T follicular helper cell (primary cell): Measurements from ENCODE around the gene PCDHGB3.
"Not testable (repeated sequence)": the region's sequence is repeated elsewhere in the genome, so short reads cannot be mapped to it uniquely, and the experiment has no call there.

ENCODE experiments used
- DNase-seq: peaks from one replicate; pipeline ENCODE4 v3.0.0-alpha.2; 2020; ENCODE audit warnings: low read depth

Gene PCDHGB3

DNA sequence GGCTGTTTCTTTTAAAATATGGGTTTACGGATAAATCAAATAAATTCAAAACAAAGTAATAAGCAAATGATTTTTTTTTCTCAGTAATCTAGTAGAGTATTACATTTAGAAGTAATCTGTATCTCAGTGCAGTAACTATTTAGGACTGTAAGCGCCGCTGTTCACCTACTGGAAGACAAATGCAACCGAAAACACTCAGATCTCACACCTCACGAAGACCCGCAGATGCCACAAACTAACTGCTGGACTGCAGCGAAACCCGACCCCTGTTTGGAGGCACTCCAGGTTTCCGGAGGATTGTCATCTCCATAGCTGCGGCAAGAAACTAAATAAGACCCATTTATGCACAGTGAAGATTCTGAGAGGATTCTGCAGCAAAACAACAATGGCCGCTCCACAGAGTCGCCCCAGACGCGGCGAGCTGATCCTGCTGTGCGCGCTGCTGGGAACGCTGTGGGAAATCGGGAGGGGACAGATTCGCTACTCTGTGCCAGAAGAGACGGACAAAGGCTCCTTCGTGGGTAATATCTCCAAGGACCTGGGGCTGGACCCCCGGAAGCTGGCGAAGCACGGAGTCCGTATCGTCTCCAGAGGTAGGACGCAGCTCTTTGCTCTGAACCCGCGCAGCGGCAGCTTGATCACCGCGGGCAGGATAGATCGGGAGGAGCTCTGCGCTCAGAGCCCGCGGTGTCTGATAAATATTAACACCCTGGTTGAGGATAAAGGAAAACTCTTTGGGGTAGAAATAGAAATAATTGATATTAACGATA is 22.6 kb downstream of the PCDHGB3 start, which contains the start of gene PCDHGA8:
TSS of gene PCDHGA8 (plus strand) at position 205 of the 770 bp plus-strand sequence. CDS start at position 386, 181 bp downstream.
- no peak for DNase-seq

DNA sequence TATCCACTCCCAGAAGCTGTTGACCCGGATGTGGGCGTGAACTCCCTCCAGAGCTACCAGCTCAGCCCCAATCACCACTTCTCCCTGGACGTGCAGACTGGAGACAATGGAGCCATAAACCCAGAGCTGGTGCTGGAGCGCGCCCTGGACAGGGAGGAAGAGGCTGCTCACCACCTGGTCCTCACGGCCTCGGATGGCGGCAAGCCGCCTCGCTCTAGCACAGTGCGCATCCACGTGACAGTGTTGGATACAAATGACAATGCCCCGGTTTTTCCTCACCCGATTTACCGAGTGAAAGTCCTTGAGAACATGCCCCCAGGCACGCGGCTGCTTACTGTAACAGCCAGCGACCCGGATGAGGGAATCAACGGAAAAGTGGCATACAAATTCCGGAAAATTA is 23.2 kb downstream of the PCDHGB3 start:
- DNase-seq: no peak

DNA sequence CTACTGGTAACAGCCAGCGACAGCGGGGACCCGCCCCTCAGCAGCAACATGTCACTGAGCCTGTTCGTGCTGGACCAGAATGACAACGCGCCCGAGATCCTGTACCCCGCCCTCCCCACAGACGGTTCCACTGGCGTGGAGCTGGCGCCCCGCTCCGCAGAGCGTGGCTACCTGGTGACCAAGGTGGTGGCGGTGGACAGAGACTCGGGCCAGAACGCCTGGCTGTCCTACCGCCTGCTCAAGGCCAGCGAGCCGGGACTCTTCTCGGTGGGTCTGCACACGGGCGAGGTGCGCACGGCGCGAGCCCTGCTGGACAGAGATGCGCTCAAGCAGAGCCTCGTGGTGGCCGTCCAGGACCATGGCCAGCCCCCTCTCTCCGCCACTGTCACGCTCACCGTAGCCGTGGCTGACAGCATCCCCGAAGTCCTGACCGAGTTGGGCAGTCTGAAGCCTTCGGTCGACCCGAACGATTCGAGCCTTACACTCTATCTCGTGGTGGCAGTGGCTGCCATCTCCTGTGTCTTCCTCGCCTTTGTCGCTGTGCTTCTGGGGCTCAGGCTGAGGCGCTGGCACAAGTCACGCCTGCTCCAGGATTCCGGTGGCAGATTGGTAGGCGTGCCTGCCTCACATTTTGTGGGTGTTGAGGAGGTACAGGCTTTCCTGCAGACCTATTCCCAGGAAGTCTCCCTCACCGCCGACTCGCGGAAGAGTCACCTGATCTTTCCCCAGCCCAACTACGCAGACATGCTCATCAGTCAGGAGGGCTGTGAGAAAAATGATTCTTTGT is 24.6 kb downstream of the PCDHGB3 start:
- DNase-seq: not testable (repeated sequence)

DNA sequence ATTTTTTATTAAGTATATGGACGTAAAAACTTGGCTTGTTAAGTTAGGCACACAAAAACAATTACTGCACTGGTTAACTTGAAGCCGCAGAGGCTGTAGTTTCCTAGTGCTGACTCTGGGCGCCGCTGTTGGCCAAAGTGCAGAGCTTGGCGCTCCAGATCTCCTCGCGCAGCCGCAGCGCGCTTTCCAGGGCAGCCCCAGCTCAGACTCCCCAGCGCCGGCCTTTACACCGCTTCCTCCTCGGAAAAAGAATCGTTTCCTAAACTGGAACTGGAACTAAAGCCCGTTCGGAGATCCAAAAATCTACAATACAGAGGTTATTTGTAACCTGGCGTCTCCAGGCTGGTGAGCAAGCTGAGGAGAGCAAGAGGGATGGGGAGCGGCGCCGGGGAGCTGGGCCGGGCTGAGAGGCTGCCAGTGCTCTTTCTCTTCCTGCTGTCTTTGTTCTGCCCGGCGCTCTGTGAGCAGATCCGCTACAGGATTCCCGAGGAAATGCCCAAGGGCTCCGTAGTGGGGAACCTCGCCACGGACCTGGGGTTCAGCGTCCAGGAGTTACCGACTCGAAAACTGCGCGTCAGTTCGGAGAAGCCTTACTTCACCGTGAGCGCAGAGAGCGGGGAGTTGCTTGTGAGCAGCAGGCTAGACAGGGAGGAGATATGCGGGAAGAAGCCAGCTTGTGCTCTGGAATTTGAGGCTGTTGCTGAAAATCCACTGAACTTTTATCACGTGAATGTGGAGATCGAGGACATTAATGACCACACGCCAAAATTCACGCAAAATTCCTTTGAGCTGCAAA is 27.9 kb downstream of the PCDHGB3 start, which contains the start of gene PCDHGB5:
TSS of gene PCDHGB5 (plus strand) at position 192 of the 796 bp plus-strand sequence. CDS start at position 373, 181 bp downstream.
- DNase-seq: peak; percentile 24

DNA sequence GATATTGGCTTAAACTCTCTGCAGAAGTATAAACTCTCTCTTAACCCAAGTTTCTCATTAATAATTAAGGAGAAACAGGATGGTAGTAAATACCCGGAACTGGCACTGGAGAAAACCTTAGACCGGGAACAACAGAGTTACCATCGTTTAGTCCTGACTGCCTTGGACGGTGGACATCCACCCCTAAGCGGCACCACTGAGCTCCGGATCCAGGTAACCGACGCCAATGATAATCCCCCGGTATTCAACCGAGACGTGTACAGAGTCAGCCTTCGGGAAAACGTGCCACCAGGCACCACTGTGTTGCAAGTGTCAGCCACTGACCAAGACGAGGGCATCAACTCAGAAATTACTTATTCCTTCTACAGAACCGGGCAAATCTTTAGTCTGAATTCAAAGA is 28.6 kb downstream of the PCDHGB3 start:
- DNase-seq: no peak

DNA sequence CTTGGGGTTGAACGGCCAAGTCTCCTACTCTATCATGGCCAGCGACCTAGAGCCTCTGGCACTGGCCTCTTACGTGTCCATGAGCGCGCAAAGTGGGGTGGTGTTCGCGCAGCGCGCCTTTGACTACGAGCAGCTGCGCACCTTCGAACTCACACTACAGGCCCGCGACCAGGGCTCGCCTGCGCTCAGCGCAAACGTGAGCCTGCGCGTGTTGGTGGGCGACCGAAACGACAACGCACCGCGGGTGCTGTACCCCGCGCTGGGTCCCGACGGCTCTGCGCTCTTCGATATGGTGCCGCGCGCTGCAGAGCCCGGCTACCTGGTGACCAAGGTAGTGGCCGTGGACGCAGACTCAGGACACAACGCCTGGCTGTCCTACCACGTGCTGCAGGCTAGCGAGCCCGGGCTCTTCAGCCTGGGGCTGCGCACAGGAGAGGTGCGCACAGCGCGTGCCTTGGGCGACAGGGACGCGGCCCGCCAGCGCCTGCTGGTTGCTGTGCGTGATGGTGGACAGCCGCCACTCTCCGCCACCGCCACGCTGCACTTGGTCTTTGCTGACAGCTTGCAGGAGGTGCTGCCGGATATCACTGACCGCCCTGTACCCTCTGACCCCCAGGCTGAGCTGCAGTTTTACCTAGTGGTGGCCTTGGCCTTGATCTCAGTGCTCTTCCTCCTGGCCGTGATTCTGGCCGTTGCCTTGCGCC is 29.7 kb downstream of the PCDHGB3 start:
- DNase-seq: no peak

DNA sequence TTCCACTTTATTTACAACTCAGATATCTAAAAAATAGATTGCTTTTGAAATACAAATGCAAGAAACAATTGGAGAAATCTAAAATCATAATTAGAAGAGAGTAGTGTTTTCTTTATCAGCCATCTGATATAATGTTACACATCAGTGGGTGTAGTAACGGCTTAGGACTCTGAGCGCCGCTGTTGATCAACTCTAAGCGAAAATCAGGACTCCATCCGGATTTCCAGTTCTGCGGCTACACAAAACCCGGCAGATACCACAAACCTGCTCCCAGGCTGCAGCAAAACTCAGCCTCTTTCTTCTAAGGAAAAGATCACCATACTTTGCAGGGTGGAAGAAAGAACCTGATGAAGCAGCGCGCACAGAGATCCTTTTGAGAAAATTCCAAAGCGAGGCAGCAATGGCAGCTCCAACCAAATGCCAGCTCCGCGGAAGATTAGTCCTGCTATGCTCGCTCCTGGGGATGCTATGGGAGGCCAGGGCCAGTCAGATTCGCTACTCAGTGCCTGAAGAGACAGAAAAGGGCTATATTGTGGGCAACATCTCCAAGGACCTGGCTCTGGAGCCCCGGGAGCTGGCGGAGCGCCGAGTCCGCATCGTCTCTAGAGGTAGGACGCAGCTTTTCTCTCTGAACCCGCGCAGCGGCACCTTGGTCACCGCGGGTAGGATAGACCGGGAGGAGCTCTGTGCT is 32.7 kb downstream of the PCDHGB3 start, which contains the start of gene PCDHGA9:
TSS of gene PCDHGA9 (plus strand) at position 226 of the 691 bp plus-strand sequence. CDS start at position 401, 175 bp downstream.
- DNase-seq: no peak

DNA sequence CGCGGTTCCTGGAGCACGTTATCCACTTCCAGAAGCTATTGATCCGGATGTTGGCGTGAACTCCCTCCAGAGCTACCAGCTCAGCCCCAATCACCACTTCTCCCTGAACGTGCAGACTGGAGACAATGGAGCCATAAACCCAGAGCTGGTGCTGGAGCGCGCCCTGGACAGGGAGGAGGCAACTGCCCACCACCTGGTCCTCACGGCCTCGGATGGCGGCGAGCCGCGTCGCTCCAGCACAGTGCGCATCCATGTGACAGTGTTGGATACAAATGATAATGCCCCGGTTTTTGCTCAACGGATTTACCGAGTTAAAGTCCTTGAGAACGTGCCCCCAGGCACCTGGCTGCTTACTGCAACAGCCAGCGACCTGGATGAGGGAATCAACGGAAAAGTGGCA is 33.3 kb downstream of the PCDHGB3 start:
- DNase-seq: no peak

DNA sequence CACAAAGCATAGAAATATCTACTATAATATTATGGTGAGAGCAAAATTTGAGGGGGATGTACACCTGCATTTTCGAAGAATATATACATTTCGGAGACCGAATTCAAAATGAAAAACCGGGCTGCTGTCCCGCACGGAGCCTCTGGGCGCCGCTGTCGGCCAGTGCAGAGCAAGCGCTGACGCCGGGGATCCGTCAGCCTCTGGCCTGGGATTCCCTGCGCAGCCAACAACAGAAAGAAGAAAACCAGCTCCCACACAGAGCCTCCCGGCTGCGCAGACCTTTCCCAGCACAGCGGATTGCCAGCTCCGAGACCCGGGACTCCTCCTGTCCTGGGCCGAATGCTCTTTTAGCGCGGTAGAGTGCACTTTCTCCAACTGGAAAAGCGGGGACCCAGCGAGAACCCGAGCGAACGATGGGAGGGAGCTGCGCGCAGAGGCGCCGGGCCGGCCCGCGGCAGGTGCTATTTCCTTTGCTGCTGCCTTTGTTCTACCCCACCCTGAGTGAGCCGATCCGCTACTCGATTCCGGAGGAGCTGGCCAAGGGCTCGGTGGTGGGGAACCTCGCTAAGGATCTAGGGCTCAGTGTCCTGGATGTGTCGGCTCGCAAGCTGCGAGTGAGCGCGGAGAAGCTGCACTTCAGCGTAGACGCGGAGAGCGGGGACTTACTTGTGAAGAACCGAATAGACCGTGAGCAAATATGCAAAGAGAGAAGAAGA is 37.9 kb downstream of the PCDHGB3 start, which contains the start of gene PCDHGB6:
TSS of gene PCDHGB6 (plus strand) at position 232 of the 716 bp plus-strand sequence. CDS start at position 414, 182 bp downstream.
- not testable (repeated sequence) for DNase-seq

DNA sequence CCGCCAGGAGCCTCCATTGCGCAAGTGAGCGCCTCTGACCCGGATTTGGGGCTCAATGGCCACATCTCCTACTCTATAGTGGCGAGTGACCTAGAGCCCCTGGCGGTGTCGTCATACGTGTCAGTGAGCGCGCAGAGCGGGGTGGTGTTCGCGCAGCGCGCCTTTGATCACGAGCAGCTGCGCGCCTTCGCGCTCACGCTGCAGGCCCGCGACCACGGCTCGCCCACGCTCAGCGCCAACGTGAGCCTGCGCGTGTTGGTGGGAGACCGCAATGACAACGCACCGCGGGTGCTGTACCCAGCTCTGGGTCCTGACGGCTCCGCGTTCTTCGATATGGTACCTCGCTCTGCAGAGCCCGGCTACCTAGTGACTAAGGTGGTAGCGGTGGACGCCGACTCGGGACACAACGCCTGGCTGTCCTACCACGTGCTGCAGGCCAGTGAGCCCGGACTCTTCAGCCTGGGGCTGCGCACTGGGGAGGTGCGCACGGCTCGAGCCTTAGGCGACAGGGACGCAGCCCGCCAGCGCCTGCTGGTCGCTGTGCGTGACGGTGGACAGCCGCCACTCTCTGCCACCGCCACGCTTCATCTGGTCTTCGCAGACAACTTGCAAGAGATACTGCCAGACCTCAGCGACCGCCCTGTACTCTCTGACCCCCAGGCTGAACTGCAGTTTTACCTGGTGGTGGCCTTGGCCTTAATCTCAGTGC is 39.7 kb downstream of the PCDHGB3 start:
- no peak for DNase-seq

DNA sequence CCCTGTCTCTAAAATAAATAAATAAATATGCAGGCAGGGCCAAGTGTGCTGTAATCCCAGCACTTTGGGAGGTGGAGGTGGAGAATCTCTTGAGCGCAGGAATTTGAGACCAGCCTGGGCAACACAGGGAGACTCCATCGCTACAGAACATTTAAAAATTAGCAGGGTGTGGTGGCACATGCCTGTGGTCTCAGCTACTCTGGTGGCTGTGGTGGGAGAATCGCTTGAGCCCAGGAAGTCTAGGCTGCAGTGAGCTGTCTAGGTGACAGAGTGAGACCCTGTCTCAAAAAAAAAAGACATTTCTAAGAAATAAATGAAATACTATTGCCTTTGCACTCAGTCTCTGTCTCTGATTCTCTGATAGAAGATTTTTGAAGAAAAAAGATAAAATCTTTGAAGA is 41.5 kb downstream of the PCDHGB3 start:
- no peak for DNase-seq

DNA sequence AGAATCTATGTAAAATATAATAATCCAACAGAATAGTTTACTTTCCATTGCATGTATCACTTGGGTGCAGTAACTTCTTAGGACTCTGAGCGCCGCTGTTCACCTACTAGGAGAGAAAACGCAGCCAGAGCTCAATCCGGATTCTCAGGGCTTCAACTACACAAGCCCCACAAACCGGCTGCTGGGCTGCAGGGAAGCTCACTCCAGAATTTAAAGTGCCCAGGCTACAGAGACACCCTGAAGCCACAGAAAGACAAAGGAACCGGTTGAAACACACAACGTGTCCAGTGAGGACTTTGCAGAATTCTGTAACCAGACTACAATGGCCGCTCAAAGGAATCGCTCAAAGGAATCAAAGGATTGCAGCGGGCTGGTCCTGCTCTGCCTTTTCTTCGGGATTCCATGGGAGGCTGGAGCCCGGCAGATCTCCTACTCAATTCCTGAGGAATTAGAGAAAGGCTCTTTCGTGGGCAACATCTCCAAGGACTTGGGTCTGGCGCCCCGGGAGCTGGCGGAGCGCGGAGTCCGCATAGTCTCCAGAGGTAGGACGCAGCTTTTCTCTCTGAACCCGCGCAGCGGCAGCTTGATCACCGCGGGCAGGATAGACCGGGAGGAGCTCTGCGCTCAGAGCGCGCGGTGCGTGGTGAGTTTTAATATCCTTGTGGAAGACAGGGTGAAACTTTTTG is 43.0 kb downstream of the PCDHGB3 start, which contains the start of gene PCDHGA10:
TSS of gene PCDHGA10 (plus strand) at position 134 of the 686 bp plus-strand sequence. CDS start at position 323, 189 bp downstream.
- peak; percentile 45 for DNase-seq

DNA sequence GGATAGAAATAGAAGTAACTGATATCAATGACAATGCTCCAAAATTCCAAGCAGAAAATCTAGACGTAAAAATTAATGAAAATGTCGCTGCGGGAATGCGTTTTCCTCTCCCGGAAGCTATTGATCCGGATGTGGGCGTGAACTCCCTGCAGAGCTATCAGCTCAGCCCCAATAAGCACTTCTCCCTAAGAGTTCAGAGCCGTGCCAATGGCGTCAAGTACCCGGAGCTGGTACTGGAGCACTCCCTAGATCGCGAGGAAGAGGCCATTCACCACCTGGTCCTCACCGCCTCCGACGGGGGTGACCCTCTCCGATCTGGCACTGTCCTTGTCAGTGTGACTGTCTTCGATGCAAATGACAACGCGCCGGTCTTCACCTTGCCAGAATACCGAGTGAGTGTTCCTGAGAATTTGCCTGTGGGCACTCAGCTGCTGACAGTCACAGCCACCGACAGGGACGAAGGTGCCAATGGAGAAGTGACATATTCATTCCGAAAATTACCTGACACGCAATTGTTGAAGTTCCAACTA is 43.6 kb downstream of the PCDHGB3 start:
- DNase-seq: no peak

DNA sequence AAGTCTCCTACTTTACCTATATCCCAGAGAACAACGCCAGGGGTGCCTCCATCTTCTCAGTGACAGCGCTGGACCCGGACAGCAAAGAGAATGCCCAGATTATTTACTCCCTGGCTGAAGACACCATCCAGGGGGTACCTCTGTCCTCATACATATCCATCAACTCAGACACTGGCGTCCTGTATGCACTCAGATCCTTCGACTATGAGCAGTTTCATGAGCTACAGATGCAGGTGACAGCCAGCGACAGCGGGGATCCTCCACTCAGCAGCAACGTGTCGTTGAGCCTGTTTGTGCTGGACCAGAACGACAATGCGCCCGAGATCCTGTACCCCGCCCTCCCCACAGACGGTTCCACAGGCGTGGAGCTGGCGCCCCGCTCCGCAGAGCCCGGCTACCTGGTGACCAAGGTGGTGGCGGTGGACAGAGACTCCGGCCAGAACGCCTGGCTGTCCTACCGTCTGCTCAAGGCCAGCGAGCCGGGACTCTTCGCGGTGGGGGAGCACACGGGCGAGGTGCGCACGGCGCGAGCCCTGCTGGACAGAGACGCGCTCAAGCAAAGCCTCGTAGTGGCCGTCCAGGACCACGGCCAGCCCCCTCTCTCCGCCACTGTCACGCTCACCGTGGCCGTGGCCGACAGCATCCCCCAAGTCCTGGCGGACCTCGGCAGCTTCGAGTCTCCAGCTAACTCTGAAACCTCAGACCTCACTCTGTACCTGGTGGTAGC is 44.7 kb downstream of the PCDHGB3 start:
- DNase-seq: not testable (repeated sequence)

DNA sequence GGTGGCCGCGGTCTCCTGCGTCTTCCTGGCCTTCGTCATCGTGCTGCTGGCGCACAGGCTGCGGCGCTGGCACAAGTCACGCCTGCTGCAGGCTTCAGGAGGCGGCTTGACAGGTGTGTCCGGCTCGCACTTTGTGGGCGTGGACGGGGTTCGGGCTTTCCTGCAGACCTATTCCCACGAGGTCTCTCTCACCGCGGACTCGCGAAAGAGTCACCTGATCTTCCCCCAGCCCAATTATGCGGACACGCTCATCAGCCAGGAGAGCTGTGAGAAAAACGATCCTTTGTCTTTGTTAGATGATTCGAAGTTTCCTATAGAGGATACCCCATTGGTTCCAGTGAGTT is 45.2 kb downstream of the PCDHGB3 start:
- DNase-seq: not testable (repeated sequence)

DNA sequence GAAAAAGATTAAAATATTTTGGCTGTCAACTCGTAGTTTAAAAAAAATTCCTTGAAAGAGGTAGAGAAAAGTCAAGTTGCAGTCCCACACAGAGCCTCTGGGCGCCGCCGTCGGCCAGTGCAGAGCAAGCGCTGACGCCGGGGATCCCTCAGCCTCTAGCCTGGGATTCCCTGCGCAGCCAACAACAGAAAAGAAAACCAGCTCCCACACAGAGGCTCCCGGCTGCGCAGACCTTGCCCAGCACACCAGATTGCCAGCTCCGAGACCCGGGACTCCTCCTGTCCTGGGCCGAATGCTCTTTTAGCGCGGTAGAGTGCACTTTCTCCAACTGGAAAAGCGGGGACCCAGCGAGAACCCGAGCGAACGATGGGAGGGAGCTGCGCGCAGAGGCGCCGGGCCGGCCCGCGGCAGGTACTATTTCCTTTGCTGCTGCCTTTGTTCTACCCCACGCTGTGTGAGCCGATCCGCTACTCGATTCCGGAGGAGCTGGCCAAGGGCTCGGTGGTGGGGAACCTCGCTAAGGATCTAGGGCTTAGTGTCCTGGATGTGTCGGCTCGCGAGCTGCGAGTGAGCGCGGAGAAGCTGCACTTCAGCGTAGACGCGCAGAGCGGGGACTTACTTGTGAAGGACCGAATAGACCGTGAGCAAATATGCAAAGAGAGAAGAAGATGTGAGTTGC is 47.6 kb downstream of the PCDHGB3 start, which contains the start of gene PCDHGB7:
TSS of gene PCDHGB7 (plus strand) at position 184 of the 679 bp plus-strand sequence. CDS start at position 367, 183 bp downstream.
- peak; percentile 21 for DNase-seq
